NCI-H526 (cell line): ENCODE data around the gene ZNF865.

Experiments
- DNase-seq, 2 experiments: peaks; one replicate each; lab custom pipeline; 2025; lab: John Stamatoyannopoulos, UW

ZNF865 gene

GRCh38 chr19:55623561-55623960, 18.1 kb downstream of the ZNF865 start:
- no peak for DNase-seq

GRCh38 chr19:55624109-55625003, 18.9 kb downstream of the ZNF865 start, which contains the start of gene ZNF784:
Gene ZNF784 (minus strand): TSS chr19:55624566. CDS start chr19:55624561, 5 bp downstream.
- peak; percentile 93 to 99 for DNase-seq

DNA sequence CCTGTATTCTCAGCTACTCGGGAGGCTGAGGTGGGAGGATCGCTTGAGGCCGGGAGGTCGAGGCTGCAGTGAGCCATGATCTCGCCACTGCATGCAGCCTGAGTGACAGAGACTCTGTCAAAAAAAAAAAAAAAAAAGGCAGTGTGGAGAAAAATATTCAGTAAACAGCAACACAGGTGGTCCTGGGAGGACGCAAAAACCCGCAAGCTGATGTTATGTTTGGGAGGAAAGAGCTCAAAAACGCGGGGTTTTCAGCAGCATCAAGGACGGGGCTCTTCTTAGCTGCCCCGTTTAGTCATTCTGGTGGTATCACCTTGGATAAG, 19.5 kb downstream of the ZNF865 start:
- no peak for DNase-seq

DNA sequence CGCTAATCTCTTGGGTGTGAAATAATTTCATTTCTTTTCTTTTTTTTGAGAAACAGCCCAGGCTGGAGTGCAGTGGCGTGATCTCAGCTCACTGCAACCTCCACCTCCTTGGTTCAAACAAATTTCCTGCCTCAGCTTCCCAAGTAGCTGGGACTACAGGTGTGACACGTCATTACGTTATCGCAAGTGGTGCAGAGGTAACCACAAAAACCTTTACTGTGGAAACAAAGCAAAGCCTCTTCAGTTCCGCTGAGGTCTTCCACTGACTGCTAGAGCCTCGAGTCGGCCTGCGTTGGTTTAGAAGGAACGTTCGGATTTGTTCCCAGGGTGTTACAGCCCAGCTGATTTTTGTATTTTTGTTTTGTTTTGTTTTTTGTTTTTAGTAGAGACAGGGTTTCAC, 20.9 kb downstream of the ZNF865 start:
- no peak for DNase-seq

DNA sequence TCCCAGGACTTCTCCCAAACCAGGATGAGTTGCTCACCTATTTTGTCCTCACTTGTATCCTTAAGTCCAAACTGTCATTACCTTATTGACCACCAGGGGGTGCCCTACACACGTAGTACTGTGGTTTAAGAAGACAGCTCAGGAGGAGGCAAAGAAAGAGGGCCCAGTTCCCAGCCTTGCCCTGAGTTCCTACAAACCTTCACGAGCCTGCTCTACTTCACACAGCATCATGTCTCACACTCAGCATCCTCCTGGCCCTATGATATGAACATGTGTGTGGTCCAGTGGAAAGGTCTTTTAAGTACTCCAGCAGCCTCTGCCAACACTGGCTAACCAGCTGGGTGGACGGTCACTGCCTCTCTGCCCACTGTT, 27.0 kb downstream of the ZNF865 start:
- DNase-seq, result peak; percentile 92 to 98

DNA sequence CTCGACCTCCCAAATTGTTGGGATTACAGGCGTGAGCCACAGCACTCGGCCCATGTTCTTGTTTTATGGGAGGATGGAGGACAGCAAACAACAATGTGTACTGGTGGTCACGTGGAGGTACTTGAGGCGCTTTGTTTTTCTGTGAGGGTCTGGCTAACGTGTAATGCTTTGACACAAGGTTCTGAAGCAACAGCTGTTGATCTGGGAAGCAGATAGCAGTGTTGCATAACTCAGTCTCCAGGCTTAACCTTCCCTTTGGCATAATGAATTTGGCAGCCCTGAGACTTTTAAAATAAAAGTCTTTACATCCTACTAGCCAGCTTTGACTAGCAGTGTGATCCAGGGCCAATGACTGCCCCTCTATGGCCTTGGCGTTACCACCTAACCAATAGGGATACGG, 28.4 kb downstream of the ZNF865 start:
- no peak for DNase-seq

DNA sequence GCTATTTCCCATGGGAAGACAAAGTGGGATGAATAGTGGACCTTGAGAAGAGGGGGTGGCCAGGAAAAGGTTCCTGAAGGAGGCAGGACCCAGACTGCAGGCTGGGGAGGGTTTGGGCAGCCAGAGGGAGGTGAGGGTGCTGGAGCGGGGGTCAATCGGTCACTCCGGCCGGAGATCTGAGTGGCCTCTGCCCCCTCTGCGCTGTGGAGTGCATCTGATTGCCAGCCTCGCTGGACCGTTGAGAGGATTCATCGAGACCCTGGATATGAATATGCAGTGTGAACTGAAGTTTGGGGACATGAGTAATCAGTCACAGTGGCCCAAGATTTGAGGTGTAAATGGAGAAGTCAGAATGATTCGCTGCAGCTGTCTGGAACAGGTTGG, 29.9 kb downstream of the ZNF865 start:
- DNase-seq, result no peak

DNA sequence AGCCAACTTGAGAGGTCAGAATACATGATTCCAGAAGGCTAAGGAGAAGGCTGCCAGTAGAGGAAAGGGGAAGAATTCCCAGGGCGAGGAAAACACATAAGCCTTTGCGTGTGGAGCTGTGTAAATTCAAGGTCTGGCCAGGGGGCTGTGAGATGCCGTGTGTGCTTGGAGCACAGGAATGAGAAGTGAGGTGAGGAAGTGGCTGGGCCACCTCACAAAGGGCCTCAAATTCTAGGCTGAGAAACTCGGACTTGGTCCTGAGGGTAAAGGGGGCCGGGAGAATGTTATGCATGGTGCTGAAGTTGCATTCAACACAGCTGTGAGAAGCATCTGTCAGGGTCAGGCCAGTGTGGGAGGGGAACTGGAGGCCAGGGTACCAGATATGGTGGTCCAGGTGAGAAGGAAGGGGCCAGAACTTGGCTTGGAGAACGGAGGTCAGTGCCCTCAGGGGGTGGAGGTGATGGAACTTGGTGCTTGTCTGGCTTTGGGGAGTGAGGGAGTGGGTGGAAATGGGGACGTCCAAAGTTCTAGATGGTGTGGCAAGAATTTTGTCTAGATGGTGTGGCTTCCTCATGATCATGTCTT, 30.5 kb downstream of the ZNF865 start:
- DNase-seq, result no peak

GRCh38 chr19:55636723-55637122, 31.3 kb downstream of the ZNF865 start:
- no peak for DNase-seq

- no peak for DNase-seq
These were observed 32.1 kb downstream of the ZNF865 start for GRCh38 chr19:55637534-55637933.

DNA sequence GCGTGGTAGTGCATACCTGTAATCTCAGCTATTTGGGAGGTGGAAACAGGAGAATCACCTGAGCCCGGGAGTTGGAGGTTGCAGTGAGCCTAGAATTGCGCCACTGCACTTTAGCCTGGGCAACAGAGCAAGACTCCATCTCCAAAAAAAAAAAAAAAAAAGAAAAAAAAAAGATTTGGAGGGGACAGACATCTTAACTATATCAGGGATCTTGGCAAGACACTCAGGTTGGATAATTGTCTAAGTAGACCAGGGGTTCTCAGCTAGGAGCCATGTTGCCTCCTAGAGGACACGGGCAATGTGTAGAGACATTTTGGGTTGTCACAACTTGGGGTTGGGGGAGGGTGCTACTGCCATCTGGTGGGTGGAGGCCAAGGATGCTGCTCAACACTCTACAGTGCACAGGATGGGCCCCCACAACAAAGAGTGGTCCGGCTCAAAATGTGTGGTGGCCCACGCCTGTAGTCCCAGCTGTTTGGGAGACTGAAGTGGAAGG, 33.5 kb downstream of the ZNF865 start:
- peak; percentile 42 to 52 for DNase-seq

DNA sequence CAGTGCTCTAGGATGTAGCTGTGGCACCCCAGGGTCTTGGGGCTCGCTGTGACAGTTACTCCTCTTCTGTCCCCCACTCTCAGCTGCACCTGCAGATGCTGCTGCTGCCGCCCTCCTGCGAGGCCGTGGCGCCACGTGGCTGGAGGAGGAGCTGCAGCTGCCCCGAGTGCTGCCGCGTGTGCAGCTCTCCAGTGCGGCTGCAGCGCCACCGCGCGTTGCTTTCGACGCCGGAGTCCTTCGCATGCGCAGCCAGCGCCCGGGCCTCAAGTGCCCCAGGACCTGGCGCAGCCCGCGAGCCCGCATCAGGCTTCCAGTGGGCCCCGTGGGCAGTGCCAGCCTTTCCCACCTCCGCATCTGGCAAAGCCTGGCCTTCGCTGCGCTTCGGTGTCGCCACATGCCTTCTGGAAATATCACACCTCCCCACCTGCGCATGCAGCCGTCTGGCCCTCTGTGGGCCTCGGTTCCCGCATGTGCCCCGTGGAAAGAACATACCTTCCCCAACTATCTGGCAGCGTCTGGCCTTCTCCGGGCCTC, 34.7 kb downstream of the ZNF865 start:
- DNase-seq, result peak; percentile 76 to 96

DNA sequence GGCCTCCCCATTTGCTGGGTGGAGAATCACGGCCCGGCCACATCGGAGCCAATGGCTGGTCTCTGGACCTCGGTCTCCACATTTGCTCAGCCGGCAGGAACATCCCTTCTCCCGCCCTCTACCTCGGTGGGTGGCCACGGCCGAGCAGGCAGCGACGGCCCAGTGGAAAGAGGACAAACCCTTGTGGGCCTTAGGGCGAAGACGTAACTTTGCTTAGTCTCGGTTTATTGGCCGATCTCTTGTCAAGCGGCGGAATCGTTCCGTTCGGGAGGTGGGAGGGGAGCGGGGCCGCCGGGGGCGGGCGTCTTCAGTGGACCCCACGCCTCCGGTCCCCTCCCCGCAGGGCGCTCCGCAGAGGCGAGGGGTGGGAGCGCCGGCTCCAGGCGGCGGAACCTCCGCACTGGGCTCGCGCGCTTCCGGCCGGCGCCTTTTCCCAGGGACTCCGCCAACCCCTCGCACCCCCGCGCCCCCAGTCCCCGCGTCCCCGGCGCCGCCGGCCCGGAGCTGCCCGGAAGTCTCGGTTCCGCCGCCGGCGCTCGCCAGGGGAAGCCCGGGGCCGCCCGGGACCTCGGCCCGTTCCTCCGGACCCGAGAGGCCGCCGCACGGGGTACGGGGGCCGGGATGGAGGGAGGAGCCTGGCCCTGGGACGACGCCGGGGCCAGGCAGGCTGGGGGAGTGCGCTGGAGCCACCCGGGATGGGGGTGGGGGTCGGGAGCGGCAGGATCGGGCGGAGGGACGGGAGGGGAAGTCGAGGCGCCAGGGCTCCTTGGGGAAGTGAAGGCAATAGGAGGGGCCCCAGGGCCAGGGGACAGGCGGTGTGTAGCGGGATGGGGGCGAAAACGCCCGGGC, 35.4 kb downstream of the ZNF865 start, which contains the start of gene ZNF580:
ZNF580 (plus strand) TSS at position 426 of the 849 bp plus-strand sequence. CDS start 1,507 bp downstream, outside the sequence.
- peak; percentile 79 to 86 for DNase-seq

DNA sequence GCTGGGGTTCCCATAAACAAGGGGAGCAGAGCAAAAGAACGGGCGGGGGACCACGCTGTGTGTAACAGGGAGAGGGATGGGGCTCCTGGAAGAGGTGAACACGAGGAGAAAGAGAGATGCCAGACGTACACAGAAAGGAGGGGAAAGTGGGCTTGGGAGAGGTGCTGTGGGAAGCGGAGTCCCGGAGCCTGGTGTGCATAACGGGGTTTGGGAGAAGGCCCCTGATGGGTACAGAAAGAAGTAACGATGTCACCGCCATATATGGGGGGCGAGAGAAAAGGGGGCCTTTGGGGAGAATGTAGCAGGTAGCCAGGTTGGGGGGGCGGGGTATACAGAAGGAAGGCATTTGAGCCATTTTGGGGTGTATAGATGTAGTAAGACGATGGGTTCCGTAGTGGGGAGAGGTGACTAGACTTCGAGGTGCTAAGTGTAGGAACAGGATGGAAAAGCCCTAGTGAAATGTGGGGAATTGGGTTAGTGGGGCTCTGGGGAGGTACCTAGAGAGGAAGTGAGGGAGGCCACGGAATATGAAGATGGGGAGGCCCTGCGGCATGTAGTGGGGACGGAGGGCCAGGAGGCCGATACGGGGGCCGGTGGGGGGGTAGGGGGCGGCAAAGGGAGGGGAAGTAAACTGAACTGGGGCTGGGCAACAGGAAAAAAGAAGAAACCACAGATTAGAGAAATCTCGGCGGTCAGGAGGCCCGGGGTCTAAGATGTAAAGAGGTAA, 36.1 kb downstream of the ZNF865 start:
- DNase-seq, result peak; percentile 20 to 63

DNA sequence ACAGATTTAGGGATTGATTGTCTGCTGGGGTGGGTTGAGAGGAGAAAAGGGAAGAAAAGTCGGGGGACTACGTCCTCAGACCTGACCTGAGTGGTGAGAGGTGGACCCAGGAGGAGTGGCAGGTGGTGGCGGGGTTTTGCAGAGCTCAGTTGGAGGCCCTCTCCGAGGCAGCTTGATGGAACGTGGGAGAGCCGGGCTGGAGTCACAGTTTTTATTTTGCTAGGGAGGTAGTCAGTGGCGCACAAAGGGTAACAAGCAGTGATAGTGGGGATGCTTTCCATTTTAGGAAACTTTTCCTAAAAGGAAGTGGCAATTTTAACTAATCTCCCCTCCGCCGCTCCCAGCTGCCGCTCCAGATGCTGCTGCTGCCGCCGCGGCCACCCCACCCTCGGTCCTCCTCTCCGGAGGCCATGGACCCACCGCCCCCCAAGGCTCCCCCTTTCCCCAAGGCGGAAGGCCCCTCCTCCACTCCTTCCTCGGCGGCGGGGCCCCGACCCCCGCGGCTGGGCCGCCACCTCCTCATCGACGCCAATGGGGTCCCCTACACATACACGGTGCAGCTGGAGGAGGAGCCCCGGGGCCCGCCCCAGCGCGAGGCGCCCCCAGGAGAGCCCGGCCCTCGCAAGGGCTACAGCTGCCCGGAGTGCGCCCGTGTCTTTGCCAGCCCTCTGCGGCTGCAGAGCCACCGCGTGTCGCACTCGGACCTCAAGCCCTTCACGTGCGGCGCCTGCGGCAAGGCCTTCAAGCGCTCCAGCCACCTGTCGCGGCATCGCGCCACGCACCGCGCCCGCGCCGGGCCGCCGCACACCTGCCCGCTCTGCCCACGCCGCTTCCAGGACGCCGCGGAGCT, 36.9 kb downstream of the ZNF865 start:
- DNase-seq, result peak in 1 of 2 experiments; percentile 50

DNA sequence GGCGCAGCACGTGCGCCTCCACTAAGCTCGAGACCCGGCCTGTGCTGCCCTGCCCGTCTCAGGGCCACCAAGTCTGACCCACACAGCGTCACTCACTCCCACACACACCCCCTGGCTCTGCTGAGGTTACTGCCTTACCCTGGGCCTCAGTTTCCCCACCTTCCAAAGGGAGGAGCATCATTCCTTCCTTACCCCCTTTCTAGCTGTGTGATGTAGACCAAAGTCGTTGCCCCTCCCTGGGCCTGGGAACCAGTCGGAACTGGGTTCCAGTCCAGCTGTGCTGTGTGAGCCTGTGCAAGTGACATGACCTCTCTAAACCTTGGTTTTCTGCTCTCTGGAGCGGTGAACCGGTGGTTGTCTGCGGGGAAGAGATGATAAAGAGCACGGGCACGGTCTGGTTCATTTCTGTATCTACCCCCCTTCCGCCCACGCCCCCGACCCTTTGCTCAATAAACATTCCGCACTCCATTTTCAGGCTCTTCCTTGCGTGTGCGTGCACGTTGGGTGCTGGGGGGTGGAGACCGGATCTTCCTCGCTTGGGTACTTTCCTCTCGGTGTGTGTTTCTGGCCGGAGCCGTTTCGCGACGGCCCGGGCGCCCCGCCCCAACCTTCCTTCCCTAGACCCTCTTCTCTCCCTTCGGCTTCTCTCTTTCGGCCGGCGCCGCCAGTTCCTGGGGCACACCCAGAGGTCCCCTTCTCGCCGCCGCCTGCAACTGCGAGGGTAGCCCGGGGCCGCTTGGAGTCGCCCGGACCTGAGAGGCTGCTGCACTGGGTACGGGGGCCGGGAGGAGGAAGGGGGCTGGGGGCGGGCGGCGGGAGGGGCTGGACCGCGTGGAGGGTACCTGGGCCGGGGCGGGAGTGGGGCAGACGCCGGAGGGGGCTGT, 37.8 kb downstream of the ZNF865 start, which contains the start of gene ZNF581:
ZNF581 (plus strand) TSS at position 647 of the 884 bp plus-strand sequence. CDS start 923 bp downstream, outside the sequence.
- DNase-seq, result peak; percentile 67 to 90

GRCh38 chr19:55643887-55644176, 38.4 kb downstream of the ZNF865 start:
- DNase-seq, result no peak

DNA sequence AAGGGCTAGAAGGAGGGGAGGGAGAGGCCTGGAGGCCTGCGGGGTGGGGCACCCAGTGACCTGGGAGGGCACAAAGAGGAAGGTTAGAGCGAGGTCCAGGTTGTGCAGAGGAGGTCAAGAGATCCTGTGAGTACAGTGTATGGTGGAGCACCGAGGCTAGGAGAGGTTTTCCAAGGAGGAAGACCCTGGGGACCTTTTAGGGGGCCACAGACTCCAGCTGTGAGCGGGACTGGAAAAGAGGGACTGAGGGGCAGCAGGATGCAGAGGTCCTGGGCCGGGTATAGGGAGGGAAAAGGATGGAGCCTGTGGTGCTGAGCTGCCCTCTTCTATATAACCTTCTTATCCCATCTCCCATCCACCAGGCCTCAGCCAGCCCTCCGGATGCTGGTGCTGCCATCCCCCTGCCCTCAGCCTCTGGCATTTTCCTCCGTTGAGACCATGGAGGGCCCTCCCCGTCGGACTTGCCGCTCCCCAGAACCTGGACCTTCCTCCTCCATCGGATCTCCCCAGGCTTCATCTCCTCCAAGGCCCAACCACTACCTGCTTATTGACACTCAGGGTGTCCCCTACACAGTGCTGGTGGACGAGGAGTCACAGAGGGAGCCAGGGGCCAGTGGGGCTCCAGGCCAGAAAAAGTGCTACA, 38.9 kb downstream of the ZNF865 start:
- no peak for DNase-seq
